LNCaP clone FGC (cell line): Measurements from ENCODE around the gene MAP3K12.

Source experiments
- DNase-seq: peaks from one replicate; pipeline ENCODE4 v3.0.0-alpha.2; 2011; ENCODE audit warnings: low read depth
- H3K4me3 ChIP-seq: 2 replicates; pipeline ENCODE4 v1.5.1; 2011; ENCODE audit warnings: mild to moderate bottlenecking, low read depth, low read length, control low read depth
- CTCF ChIP-seq: IDR thresholded peaks from 2 replicates; pipeline ENCODE4 v1.5.1; 2012; ENCODE audit warnings: mild to moderate bottlenecking; ENCODE audit not compliant: control insufficient read depth, insufficient read depth; ENCODE audit errors: extremely low read depth

The MAP3K12 gene

GRCh38 chr12:53518381-53518780, 19.1 kb upstream of the MAP3K12 start:
- TF ChIP-seq CTCF = no peak
- no peak for DNase-seq
- no peak overlapping the region for H3K4me3 ChIP-seq

- no peak overlapping the region for H3K4me3 ChIP-seq
- no peak for TF ChIP-seq CTCF
Measured at GRCh38 chr12:53516758-53517455, 17.6 kb upstream of the MAP3K12 start.

GRCh38 chr12:53515291-53515680, 16.0 kb upstream of the MAP3K12 start:
- no peak overlapping the region for H3K4me3 ChIP-seq
- DNase-seq = no peak
- no peak for TF ChIP-seq CTCF

More at GRCh38 chr12:53516758-53517455, 17.6 kb upstream of the MAP3K12 start:
- DNase-seq = no peak

GRCh38 chr12:53514628-53515290, 15.5 kb upstream of the MAP3K12 start:
- DNase-seq = no peak
- TF ChIP-seq CTCF = no peak
- H3K4me3 ChIP-seq = no peak overlapping the region

GRCh38 chr12:53513712-53514410, 14.6 kb upstream of the MAP3K12 start:
- DNase-seq = no peak
- TF ChIP-seq CTCF = no peak
- no peak overlapping the region for H3K4me3 ChIP-seq

GRCh38 chr12:53510181-53510812, 11.0 kb upstream of the MAP3K12 start:
- no peak for TF ChIP-seq CTCF
- H3K4me3 ChIP-seq = no peak overlapping the region
- DNase-seq = peak; percentile 58
